Measurements from ENCODE around the gene NT5DC1.

DNA sequence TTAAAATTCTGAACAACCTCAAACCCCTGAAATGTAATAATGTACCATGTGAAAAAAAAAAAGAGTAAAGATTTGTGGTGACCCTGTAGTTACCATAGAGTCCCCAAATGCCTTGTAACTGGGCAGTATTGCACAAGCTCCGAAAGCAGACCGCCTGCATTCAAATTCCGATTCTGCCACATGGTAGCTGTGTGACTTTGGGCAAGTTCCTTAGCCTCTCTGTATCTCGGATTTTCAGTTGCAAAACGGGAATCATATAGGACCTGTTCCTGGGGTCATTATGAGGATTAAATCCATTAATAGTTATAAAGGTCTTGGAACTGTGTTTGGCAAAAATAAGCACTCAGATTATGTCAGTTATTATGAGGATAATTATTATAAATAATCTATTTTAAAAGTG lies 109.7 kb downstream of the NT5DC1 start:
- TF ChIP-seq, protein P1, sequence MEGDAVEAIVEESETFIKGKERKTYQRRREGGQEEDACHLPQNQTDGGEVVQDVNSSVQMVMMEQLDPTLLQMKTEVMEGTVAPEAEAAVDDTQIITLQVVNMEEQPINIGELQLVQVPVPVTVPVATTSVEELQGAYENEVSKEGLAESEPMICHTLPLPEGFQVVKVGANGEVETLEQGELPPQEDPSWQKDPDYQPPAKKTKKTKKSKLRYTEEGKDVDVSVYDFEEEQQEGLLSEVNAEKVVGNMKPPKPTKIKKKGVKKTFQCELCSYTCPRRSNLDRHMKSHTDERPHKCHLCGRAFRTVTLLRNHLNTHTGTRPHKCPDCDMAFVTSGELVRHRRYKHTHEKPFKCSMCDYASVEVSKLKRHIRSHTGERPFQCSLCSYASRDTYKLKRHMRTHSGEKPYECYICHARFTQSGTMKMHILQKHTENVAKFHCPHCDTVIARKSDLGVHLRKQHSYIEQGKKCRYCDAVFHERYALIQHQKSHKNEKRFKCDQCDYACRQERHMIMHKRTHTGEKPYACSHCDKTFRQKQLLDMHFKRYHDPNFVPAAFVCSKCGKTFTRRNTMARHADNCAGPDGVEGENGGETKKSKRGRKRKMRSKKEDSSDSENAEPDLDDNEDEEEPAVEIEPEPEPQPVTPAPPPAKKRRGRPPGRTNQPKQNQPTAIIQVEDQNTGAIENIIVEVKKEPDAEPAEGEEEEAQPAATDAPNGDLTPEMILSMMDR (IDR thresholded peaks at IDR 0.05): no peak
- no peak for TF ChIP-seq POLR2A (IDR thresholded peaks at IDR 0.05)

Data from adrenal gland (tissue), 5 donors.